Suprapubic skin (tissue), 4 donors: Measurements from ENCODE around the gene COMMD1.

Source experiments
- EP300 ChIP-seq: sonication (generic); formaldehyde crosslinking; IDR thresholded peaks from one replicate; pipeline ENCODE4 v1.6.1; 2017; ENCODE audit warnings: antibody characterized with exemption
- POLR2A ChIP-seq, 2 donors: fragments of 450-650 bp; IDR thresholded peaks; one replicate each; pipeline ENCODE4 v1.6.1; 2017; ENCODE audit warnings: antibody characterized with exemption in 2 of 2, mild to moderate bottlenecking in 2 of 2, moderate library complexity in 2 of 2
- POLR2AphosphoS5 ChIP-seq, 3 donors: sonication (generic); formaldehyde crosslinking; IDR thresholded peaks; one replicate each; pipeline ENCODE4 v1.6.1; 2017; ENCODE audit warnings: antibody characterized with exemption in 3 of 3
- TF ChIP-seq, protein P1 (sequence below), 2 donors: fragments of 200-600 bp in 1 of 2; fragments of 450-650 bp in 1 of 2; sonication (generic) in 1 of 2; IDR thresholded peaks; one replicate each; pipeline ENCODE4 v1.5.1; 2016 to 2019; ENCODE audit warnings: antibody characterized with exemption in 2 of 2, mild to moderate bottlenecking in 1 of 2, moderate library complexity in 1 of 2

GRCh38 chr2:62144689-62145477 lies 239.4 kb downstream of the COMMD1 start:
- TF ChIP-seq EP300 (no peak), POLR2AphosphoS5 (IDR thresholded peaks at IDR 0.05) (no peak), POLR2A (IDR thresholded peaks at IDR 0.05) (no peak)
- TF ChIP-seq, protein P1, sequence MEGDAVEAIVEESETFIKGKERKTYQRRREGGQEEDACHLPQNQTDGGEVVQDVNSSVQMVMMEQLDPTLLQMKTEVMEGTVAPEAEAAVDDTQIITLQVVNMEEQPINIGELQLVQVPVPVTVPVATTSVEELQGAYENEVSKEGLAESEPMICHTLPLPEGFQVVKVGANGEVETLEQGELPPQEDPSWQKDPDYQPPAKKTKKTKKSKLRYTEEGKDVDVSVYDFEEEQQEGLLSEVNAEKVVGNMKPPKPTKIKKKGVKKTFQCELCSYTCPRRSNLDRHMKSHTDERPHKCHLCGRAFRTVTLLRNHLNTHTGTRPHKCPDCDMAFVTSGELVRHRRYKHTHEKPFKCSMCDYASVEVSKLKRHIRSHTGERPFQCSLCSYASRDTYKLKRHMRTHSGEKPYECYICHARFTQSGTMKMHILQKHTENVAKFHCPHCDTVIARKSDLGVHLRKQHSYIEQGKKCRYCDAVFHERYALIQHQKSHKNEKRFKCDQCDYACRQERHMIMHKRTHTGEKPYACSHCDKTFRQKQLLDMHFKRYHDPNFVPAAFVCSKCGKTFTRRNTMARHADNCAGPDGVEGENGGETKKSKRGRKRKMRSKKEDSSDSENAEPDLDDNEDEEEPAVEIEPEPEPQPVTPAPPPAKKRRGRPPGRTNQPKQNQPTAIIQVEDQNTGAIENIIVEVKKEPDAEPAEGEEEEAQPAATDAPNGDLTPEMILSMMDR (IDR thresholded peaks at IDR 0.05) = no peak
